Ectodermal cell (in vitro differentiated cells): ENCODE data around the gene CNFN.

ENCODE experiments used
- H3K27ac ChIP-seq: 2 replicates; pipeline ENCODE4 v1.7.0; 2013; ENCODE audit warnings: mild to moderate bottlenecking, low read depth, low read length; ENCODE audit not compliant: insufficient read depth, poor library complexity, severe bottlenecking
- H3K27me3 ChIP-seq: 2 replicates; pipeline ENCODE4 v1.7.0; 2013; ENCODE audit warnings: mild to moderate bottlenecking, low read length; ENCODE audit not compliant: insufficient read depth, control insufficient read depth, poor library complexity, severe bottlenecking
- H3K36me3 ChIP-seq: one replicate; pipeline ENCODE4 v1.7.0; 2013; ENCODE audit warnings: low read length; ENCODE audit not compliant: control insufficient read depth, insufficient read depth
- H3K4me1 ChIP-seq: one replicate; pipeline ENCODE4 v1.7.0; 2013; ENCODE audit warnings: low read length; ENCODE audit not compliant: control insufficient read depth, insufficient read depth
- H3K4me3 ChIP-seq: 2 replicates; pipeline ENCODE4 v1.7.0; 2013; ENCODE audit warnings: low read depth, low read length, control low read depth; ENCODE audit not compliant: insufficient read depth
- H3K9me3 ChIP-seq: 2 replicates; pipeline ENCODE4 v1.7.0; 2013; ENCODE audit warnings: mild to moderate bottlenecking, low read length, moderate library complexity; ENCODE audit not compliant: control insufficient read depth
- WGBS, 2 experiments: methylation state at CpG; one replicate each; pipeline ENCODE4 v1.1.7; 2013; ENCODE audit warnings: missing lambda C conversion rate in 2 of 2; 5-methylcytosine and 5-hydroxymethylcytosine counted together

Gene CNFN

DNA sequence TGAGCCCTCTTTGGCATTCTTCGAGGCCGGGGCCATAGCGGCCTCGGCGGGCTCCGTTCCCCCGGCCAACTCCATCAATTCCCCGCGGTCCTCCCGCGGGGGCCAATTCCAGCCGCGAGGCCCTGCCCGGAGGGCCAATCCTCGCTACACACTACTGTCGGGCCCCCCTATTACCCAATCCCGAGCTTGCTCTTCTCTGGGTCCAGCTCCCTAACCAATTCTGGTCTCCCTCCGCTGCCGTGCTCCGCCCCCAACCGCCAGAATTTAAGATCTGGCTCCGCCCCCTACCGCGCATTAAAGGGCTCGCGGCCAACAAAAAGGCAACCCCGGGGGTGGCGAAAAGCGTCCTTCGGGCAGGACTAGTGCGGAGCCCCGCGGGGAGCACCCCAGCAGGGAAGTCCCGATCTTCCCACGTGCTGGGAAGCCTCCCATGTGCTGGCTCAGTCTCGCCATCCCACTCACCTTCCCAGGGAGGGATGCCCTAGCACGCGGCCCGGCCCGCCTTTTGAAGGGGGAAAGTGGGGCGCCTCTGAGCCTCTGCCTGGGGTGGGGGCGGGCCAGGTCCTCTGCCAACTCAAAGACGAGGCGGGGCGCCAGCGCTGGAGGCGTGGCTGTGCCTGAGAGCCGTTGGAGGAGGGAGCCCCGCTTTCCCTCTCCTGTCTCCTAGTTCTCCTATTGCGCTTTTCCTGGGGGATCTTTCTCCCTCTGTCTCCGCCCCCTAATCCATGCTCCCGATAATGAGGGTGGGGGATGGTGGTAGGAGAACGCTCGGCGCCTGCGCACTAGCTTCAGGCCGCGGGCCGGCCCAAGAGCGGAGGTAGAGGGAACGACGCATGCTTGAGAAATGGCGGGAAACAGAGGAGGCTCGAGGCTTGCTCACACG is 33.6 kb upstream of the CNFN start:
- Histone ChIP-seq H3K27me3 (peaks cover 43% of the 10 kb centered on the region), H3K27ac (no peak overlapping the region)
- WGBS, 2 experiments: 34 to 37% methylated on average over 64 to 65 of the region's 65 CpGs

DNA sequence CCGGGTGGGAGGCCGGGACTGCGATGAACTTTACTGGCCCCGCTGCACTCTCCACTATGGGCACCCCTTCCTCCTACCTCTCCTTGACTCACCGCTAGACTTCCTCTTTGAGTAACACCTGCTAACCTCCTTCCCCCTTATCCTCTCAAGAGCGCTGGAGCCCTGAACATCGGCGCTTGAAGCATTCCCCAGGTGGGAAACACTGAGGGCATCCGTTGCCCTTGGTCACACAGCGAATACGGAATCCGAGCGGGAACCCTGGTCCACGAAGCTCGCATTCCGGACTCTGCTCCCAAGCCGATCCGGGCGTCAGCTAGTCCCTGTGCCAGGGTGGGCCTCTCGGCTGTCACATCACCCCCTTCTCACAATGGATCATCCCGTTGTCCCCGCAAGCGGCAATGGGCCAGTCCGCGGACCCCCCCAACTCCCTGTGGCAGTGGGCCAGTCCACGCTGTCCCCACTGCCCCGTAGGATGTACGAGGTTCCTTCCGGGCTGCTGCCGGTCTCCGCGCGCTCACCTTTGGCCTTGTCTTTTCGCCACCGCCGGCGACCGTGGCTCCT is 32.9 kb upstream of the CNFN start:
- no peaks in the 10 kb centered on the region for H3K36me3 ChIP-seq
- WGBS, 2 experiments: 5 to 6% methylated on average over 38 of the region's 38 CpGs
- H3K27ac ChIP-seq: no peak overlapping the region

More for the DNA sequence above, 33.6 kb upstream of the CNFN start:
- Histone ChIP-seq H3K4me3 (peak overlapping the region; percentile 60), H3K9me3 (no peaks in the 10 kb centered on the region), H3K4me1 (peaks cover 7% of the 10 kb centered on the region), H3K36me3 (no peaks in the 10 kb centered on the region)

GRCh38 chr19:42422092-42422900 is 32.2 kb upstream of the CNFN start:
- H3K27me3 ChIP-seq: peaks cover 43% of the 10 kb centered on the region
- no peak overlapping the region for H3K27ac ChIP-seq
- H3K9me3 ChIP-seq: no peaks in the 10 kb centered on the region
- peaks cover 7% of the 10 kb centered on the region for H3K4me1 ChIP-seq
- peak overlapping the region; percentile 60 for H3K4me3 ChIP-seq
- WGBS, 2 experiments: 79 to 83% methylated on average over 17 of the region's 17 CpGs
- H3K36me3 ChIP-seq: no peaks in the 10 kb centered on the region

More for the DNA sequence above, 32.9 kb upstream of the CNFN start:
- H3K9me3 ChIP-seq: no peaks in the 10 kb centered on the region
- H3K4me3 ChIP-seq: peak overlapping the region; percentile 60
- peaks cover 43% of the 10 kb centered on the region for H3K27me3 ChIP-seq
- peaks cover 7% of the 10 kb centered on the region for H3K4me1 ChIP-seq

DNA sequence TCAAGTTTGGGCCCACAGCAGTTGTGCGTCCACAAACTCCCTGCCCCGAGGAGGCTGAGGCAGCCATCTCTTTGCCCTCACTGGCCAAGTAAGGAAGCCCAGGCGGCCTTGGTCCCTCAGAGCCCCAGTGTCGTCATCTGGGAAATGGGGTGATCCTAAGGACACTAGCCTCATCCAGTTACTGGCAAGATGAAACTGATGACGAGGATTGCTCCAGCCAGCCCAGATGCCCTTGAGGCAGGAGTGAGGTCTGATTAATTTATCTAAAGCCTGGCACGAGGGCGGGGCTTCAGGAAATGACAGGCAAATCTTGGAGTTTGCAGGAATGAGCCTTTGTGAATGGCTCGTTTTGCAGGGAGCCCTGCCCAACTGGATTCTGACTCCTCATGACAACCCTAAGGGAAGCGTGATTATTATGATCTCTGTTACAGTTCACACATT is 31.5 kb upstream of the CNFN start:
- Histone ChIP-seq H3K4me1 (peaks cover 7% of the 10 kb centered on the region), H3K4me3 (no peak overlapping the region), H3K9me3 (no peaks in the 10 kb centered on the region), H3K27ac (no peak overlapping the region), H3K27me3 (peaks cover 43% of the 10 kb centered on the region), H3K36me3 (no peaks in the 10 kb centered on the region)
- 93 to 94% methylated on average over 9 of the region's 9 CpGs for WGBS, 2 experiments

GRCh38 chr19:42421101-42421500 is 31.0 kb upstream of the CNFN start:
- Histone ChIP-seq H3K9me3 (no peaks in the 10 kb centered on the region), H3K27me3 (peaks cover 43% of the 10 kb centered on the region), H3K4me3 (no peak overlapping the region), H3K4me1 (peaks cover 7% of the 10 kb centered on the region), H3K27ac (no peak overlapping the region), H3K36me3 (no peaks in the 10 kb centered on the region)
- 89 to 93% methylated on average over 4 of the region's 4 CpGs for WGBS, 2 experiments

DNA sequence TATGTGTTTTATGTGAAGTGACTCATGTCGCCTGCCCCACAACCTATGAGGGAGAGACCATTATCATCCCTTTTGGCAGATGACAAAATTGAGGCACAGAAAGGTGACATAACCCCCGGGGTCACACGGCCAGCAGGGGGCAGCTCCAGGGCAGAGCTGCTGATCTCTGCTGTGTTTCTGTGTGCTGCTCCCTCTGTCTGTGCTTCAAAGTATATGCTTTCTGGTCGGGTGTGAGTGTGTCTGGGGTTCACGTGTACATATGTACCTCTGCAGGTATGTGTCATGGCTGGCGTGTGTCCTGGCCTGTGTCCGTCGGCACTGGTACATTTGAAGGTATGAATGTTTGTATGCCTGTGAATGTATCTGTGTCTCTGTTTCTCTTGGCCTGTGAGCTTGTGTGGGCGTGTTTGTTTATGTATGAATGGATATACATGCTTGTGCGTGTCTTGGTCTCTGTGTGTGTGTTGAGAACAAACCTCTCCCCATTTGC is 30.0 kb upstream of the CNFN start:
- Histone ChIP-seq H3K36me3 (no peaks in the 10 kb centered on the region), H3K27me3 (peaks cover 39% of the 10 kb centered on the region), H3K27ac (no peak overlapping the region), H3K4me1 (peaks cover 7% of the 10 kb centered on the region), H3K4me3 (no peak overlapping the region), H3K9me3 (no peaks in the 10 kb centered on the region)
- 64 to 68% methylated on average over 9 to 10 of the region's 10 CpGs for WGBS, 2 experiments

DNA sequence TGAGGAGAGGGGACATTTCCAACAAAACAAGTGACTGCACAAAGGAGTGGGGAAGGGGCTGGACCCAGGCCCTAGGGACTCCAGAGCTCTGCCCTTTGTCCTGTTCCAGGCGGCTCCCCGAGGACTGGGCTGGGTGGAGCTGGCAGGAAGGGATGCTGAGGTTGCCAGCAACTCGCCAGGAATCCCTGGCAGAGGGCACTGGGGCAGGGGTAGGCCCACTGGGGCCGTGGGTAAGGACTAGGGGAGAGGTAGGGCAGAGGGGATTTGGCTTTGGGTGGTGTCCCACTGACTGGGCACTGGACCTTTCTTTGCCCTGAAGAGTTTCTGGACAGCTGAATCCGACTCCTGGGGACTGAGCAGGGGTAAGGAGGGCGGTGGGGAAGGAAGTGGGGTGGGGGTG is 29.2 kb upstream of the CNFN start:
- 79 to 83% methylated on average over 6 of the region's 6 CpGs for WGBS, 2 experiments
- Histone ChIP-seq H3K4me1 (peaks cover 7% of the 10 kb centered on the region), H3K27me3 (peaks cover 33% of the 10 kb centered on the region), H3K27ac (no peak overlapping the region), H3K9me3 (no peaks in the 10 kb centered on the region), H3K4me3 (no peak overlapping the region), H3K36me3 (no peaks in the 10 kb centered on the region)

DNA sequence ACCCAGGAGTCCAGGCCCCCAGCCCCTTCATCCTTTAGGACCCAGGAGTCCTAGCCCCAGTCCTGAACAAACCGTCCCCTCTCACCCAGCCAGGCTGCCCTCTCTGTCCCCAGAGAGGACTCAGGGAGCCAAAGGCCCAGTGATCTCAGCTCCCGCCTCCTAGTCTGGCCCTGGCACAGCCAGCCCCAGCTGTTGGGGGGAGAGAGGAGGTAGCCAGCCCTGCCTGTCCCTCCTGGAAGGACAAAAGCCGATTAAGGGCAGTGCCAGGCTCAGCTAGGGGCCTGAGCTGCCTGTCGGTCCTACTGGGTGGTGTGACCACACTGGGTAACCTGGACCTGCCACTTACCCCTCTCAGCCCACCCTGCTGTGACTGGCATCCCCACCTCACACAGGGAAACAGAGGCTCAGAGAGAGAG is 22.6 kb upstream of the CNFN start:
- Histone ChIP-seq H3K27me3 (peaks cover 3% of the 10 kb centered on the region), H3K4me3 (no peak overlapping the region), H3K36me3 (no peaks in the 10 kb centered on the region), H3K27ac (no peak overlapping the region), H3K9me3 (no peaks in the 10 kb centered on the region), H3K4me1 (peaks cover 18% of the 10 kb centered on the region)
- WGBS, 2 experiments: 70 to 79% methylated on average over 4 of the region's 4 CpGs

DNA sequence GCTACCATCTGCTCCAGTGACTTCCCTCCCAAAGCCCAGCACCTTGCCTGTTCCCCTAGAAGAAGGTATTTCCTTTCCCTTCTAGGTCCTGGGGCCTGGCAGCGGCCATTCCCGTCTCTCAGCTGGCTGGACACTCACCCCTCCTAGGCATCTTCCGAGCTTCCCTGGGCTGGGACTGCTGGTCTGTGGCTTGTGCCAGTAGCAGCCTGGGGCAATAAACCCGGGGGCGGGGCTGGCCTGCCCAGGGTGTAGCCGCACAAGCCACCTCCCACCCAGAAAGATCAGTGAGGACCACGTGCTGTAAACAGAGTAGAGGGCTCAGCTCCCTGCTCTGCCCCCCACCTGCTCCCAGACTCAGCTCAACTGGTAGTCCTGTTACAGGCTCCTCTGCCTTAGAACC is 22.1 kb upstream of the CNFN start:
- H3K4me1 ChIP-seq: peaks cover 18% of the 10 kb centered on the region
- H3K36me3 ChIP-seq: no peaks in the 10 kb centered on the region
- H3K4me3 ChIP-seq: no peak overlapping the region
- WGBS, 2 experiments: 44 to 52% methylated on average over 7 of the region's 7 CpGs
- no peaks in the 10 kb centered on the region for H3K9me3 ChIP-seq
- peaks cover 3% of the 10 kb centered on the region for H3K27me3 ChIP-seq
- no peak overlapping the region for H3K27ac ChIP-seq
